Gastrocnemius medialis (tissue), 4 donors: ENCODE data around the gene PFKFB2. TPM values are rescaled to one million over a fixed set of nuclear protein-coding genes. Genes with fewer than 3 reads are reported as not detected.
A peak's percentile ranks its signal among the peaks of the same experiment; 100 is the strongest.

Source experiments
- ATAC-seq, 2 donors: fragments of 150-250 bp; one replicate each; pipeline ENCODE4 v1.9.1; 2016
- DNase-seq, 2 donors: peaks; one replicate each; pipeline ENCODE4 v3.0.0-alpha.2; 2019
- H3K27ac ChIP-seq, 4 donors: fragments of 200-600 bp; sonication (generic); 1 replicate in 1 of 4; 2 replicates in 3 of 4; pipeline ENCODE4 v1.5.1; 2016 to 2018; ENCODE audit warnings: mild to moderate bottlenecking in 2 of 4, moderate library complexity in 1 of 4
- H3K27me3 ChIP-seq, 3 donors: fragments of 200-600 bp; sonication (generic) in 2 of 3; 1 replicate in 1 of 3; 2 replicates in 2 of 3; pipeline versions ENCODE4 v1.5.1 to v1.6.0; 2016 to 2019; ENCODE audit warnings: mild to moderate bottlenecking in 1 of 3, moderate library complexity in 1 of 3
- H3K36me3 ChIP-seq, 2 donors: fragments of 200-600 bp; sonication (generic) in 1 of 2; one replicate each; pipeline ENCODE4 v1.5.1; 2017 to 2018
- H3K4me1 ChIP-seq, 2 donors: fragments of 200-600 bp; sonication (generic) in 1 of 2; one replicate each; pipeline ENCODE4 v1.5.1; 2016 to 2017; ENCODE audit warnings: mild to moderate bottlenecking in 2 of 2
- H3K4me3 ChIP-seq, 4 donors: fragments of 200-600 bp; sonication (generic) in 3 of 4; 1 replicate in 1 of 4; 2 replicates in 3 of 4; pipeline ENCODE4 v1.5.1; 2016 to 2019; ENCODE audit warnings: mild to moderate bottlenecking in 2 of 4
- H3K9me3 ChIP-seq, 3 donors: fragments of 200-600 bp; sonication (generic) in 2 of 3; 1 replicate in 1 of 3; 2 replicates in 2 of 3; pipeline ENCODE4 v1.5.1; 2016 to 2019
- POLR2A ChIP-seq, 2 donors: fragments of 450-650 bp; IDR thresholded peaks; one replicate each; pipeline ENCODE4 v1.6.1; 2017; ENCODE audit warnings: antibody characterized with exemption in 2 of 2, mild to moderate bottlenecking in 2 of 2, moderate library complexity in 2 of 2
- in situ Hi-C, 4 donors: fragments of 200-750 bp; cut with MboI; loops; one replicate each; pipeline versions ENCODE4 v1.15.0 to v1.8.0; 2017; ENCODE audit warnings: low sequenced_read_pairs in 4 of 4
- intact Hi-C: fragments of 100-400 bp; cut with DNase I; formaldehyde crosslinking; loops from one replicate; pipeline ENCODE4 v1.15.1; 2023; ENCODE audit warnings: low total_unique reads
- total RNA-seq, 4 donors: library from RNA; depleted of rRNA; stranded (reverse); fragments of >200 nt; gene quantifications; one replicate each; pipeline versions ENCODE4 v1.1.0 to v1.2.3, GENCODE V29; 2016
- TF ChIP-seq, protein P1 (sequence below), 5 experiments: fragments of 450-650 bp in 3 of 5; fragments of 200-600 bp in 2 of 5; sonication (generic) in 2 of 5; IDR thresholded peaks in 4 of 5; conservative IDR thresholded peaks in 1 of 5; 1 replicate in 4 of 5; 2 replicates in 1 of 5; pipeline ENCODE4 v1.5.1; 2016 to 2019; ENCODE audit warnings: antibody characterized with exemption in 5 of 5, mild to moderate bottlenecking in 3 of 5, moderate library complexity in 3 of 5

PFKFB2 gene
- total RNA-seq, 4 donors from 2014 or later: 35.5 to 40.3 (median 37.6) TPM

DNA sequence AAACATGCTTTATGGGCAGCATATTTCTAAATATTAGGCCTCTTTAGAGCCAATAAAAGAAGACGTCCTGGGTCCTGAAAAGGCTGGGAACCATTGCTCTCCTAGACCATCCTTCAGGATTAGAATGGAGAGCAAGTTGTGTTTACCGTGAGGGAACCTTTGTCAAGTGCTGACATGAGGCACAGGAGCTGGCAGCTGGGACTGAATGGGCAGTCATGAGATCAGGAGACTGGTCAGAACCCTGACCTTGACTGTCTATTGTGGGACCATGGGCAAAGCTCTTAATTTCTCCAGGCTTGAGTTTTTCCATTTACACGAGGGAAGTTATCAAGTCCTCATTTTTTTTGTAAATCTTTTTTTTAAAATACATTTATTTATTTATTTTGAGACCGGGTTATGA, 5.2 kb downstream of the PFKFB2 start:
- no peaks in the 10 kb centered on the region for H3K27me3 ChIP-seq
- intact Hi-C loops: loop anchor here (5.0 to 10.0 kb wide), 3 partner anchors 366 to 759 kb away; partner anchors contain the start of gene RASSF5
- TF ChIP-seq POLR2A (IDR thresholded peaks at IDR 0.05): no peak
- TF ChIP-seq, protein P1, sequence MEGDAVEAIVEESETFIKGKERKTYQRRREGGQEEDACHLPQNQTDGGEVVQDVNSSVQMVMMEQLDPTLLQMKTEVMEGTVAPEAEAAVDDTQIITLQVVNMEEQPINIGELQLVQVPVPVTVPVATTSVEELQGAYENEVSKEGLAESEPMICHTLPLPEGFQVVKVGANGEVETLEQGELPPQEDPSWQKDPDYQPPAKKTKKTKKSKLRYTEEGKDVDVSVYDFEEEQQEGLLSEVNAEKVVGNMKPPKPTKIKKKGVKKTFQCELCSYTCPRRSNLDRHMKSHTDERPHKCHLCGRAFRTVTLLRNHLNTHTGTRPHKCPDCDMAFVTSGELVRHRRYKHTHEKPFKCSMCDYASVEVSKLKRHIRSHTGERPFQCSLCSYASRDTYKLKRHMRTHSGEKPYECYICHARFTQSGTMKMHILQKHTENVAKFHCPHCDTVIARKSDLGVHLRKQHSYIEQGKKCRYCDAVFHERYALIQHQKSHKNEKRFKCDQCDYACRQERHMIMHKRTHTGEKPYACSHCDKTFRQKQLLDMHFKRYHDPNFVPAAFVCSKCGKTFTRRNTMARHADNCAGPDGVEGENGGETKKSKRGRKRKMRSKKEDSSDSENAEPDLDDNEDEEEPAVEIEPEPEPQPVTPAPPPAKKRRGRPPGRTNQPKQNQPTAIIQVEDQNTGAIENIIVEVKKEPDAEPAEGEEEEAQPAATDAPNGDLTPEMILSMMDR (IDR thresholded peaks at IDR 0.05 in 4 of 5, conservative IDR thresholded peaks at IDR 0.05 in 1 of 5): no peak
- in situ Hi-C loops: loop anchor here in 2 of 4 donors (25.0 kb wide), 2 partner anchors 421 to 729 kb away; partner anchors contain the start of gene DYRK3 (in 1 of the 2)
- H3K36me3 ChIP-seq: peaks cover 0 to 22% of the 10 kb centered on the region in 2 donors
- ATAC-seq (peak in 1 of 2 donors; percentile 32), DNase-seq (peak; percentile 48 to 52)
- H3K27ac ChIP-seq: peak overlapping the region; percentile 93 to 95 (median 94)
- peaks cover 37 to 65% of the 10 kb centered on the region in 2 donors for H3K4me1 ChIP-seq
- no peaks in the 10 kb centered on the region for H3K9me3 ChIP-seq
- no peak overlapping the region for H3K4me3 ChIP-seq

DNA sequence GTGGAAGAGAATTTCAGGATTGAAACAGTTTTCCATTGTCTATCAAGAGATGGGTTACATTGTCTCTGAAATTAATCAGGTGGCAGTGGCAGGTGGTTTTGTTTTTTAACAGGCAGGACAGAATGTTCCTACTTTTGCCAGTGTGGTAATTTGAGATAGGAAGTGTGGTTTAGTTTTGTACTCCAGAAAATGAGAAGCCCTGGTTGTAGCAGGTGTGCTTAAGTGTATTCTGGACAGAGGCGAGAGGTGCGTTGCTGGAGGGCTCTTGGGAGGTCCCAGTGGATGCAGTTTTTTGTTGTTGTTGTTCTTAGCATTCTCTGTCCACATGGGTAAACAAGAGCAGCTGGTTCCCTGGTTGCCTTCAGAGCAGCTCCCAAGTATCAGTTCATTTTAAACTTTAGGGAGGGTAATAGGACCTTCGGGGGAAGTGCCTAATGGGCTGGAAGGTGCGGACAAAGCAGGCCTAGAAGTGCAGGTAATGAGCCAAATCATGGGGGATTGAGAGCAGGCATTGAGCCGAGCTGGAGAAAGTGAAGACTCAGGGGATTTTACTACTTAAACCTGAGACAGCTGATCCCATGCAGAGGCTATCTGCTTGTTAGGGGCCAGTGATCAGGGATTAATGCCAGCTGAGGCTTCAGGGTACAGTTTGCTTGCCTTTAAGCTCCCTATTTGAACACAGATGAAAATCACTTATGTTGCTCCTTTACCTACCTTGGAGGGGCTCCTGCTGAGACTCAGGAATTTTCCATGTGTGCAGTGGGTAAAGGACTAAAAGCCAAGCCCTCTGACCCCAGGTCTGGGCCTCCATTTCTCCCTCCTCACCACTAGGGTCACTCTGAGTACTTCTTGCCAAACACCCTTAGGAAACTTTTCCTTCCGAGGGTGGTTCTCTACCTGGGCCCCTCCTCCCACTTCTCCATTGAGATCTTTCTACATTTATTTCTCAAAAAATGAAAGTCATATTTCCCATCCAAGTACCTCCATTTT, 6.1 kb downstream of the PFKFB2 start:
- in situ Hi-C loops: loop anchor here in 2 of 4 donors (25.0 kb wide), 2 partner anchors 422 to 728 kb away; partner anchors contain the start of gene DYRK3 (in 1 of the 2)

DNA sequence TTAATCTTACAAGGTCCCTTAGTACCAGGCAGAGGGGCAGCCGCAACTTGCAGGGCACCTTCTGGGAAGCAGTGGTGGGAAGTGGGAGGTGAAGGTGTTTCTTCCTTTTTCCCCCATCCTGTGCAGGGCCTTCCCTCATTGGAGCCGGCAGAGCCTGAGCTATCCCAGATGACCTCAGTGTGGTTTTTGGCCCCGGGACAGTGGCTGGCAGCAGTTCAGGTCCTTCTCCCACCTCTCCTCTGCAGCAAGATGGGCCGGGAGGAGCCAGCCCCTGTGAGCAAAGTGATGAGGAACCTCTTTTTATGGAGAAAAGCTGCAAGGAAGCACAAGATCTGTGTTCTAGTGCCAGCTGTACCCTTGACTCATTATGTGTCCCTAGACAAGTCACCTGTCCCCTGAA, 6.8 kb downstream of the PFKFB2 start:
- H3K9me3 ChIP-seq: no peaks in the 10 kb centered on the region
- ATAC-seq (no peak), DNase-seq (no peak)
- peak overlapping the region; percentile 93 to 95 (median 94) for H3K27ac ChIP-seq
- intact Hi-C loops (loop anchor here (5.0 to 10.0 kb wide), 3 partner anchors 368 to 757 kb away; partner anchors contain the start of gene RASSF5), in situ Hi-C loops (loop anchor here in 2 of 4 donors (25.0 kb wide), 2 partner anchors 423 to 727 kb away; partner anchors contain the start of gene DYRK3 (in 1 of the 2))
- TF ChIP-seq POLR2A (IDR thresholded peaks at IDR 0.05): no peak
- TF ChIP-seq, protein P1 (IDR thresholded peaks at IDR 0.05 in 4 of 5, conservative IDR thresholded peaks at IDR 0.05 in 1 of 5): peak in 1 of 5 experiments; percentile 3
- H3K36me3 ChIP-seq: peaks cover 0 to 25% of the 10 kb centered on the region in 2 donors
- peaks cover 35 to 60% of the 10 kb centered on the region in 2 donors for H3K4me1 ChIP-seq
- H3K4me3 ChIP-seq: peak overlapping the region in 2 of 4 donors; percentile 1 to 14
- H3K27me3 ChIP-seq: no peaks in the 10 kb centered on the region

More for the DNA sequence above, 6.1 kb downstream of the PFKFB2 start:
- Histone ChIP-seq H3K27ac (peak overlapping the region; percentile 93 to 95 (median 94)), H3K9me3 (no peaks in the 10 kb centered on the region), H3K4me3 (peak overlapping the region in 2 of 4 donors; percentile 1 to 14), H3K36me3 (peaks cover 0 to 25% of the 10 kb centered on the region in 2 donors), H3K4me1 (peaks cover 37 to 64% of the 10 kb centered on the region in 2 donors), H3K27me3 (no peaks in the 10 kb centered on the region)
- DNase-seq (peak; percentile 47 to 53), ATAC-seq (peak; percentile 85 to 88)
- TF ChIP-seq POLR2A (IDR thresholded peaks at IDR 0.05): peak; percentile 68 to 82
- TF ChIP-seq, protein P1 (IDR thresholded peaks at IDR 0.05 in 4 of 5, conservative IDR thresholded peaks at IDR 0.05 in 1 of 5): peak in 3 of 5 experiments; percentile 24 to 45 (median 42)
- intact Hi-C loops: loop anchor here (5.0 to 10.0 kb wide), 3 partner anchors 367 to 758 kb away; partner anchors contain the start of gene RASSF5

DNA sequence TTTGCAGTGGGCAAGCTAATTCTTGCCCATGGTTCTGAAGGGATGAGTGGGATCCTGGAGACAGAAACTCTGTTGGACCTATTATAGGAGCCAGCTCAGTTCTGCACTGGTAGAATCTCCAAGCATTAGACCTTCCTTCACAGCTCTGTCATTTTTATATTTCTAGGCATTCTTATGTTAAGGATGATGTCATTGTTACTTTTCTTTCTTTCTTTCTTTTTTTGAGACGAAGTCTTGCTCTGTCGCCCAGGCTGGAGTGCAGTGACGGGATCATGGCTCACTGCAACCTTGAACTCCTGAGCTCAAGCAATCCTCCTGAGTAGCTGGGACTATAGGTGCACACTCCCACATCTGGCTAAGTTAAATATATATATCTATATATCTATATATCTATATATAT, 7.5 kb downstream of the PFKFB2 start:
- peaks cover 0 to 28% of the 10 kb centered on the region in 2 donors for H3K36me3 ChIP-seq
- TF ChIP-seq, protein P1 (IDR thresholded peaks at IDR 0.05 in 4 of 5, conservative IDR thresholded peaks at IDR 0.05 in 1 of 5): no peak
- TF ChIP-seq POLR2A (IDR thresholded peaks at IDR 0.05): no peak

More for the DNA sequence above, 7.5 kb downstream of the PFKFB2 start:
- in situ Hi-C loops (loop anchor here in 2 of 4 donors (25.0 kb wide), 2 partner anchors 423 to 727 kb away; partner anchors contain the start of gene DYRK3 (in 1 of the 2)), intact Hi-C loops (no loop called here)
- Histone ChIP-seq H3K9me3 (no peaks in the 10 kb centered on the region), H3K27ac (peak overlapping the region; percentile 93 to 95 (median 94)), H3K4me1 (peaks cover 31 to 57% of the 10 kb centered on the region in 2 donors), H3K27me3 (no peaks in the 10 kb centered on the region), H3K4me3 (no peak overlapping the region)
- DNase-seq (no peak), ATAC-seq (no peak)
